GM19372 (cell line): ENCODE data around the gene MOSPD3.

Source experiments
- ATAC-seq: cut with Tn5 transposase; IDR thresholded peaks from one replicate; pipeline ENCODE4 v1.9.1; 2021; ENCODE audit warnings: mild to moderate bottlenecking, low read depth, moderate library complexity; ENCODE audit not compliant: unreplicated experiment

The MOSPD3 gene

DNA sequence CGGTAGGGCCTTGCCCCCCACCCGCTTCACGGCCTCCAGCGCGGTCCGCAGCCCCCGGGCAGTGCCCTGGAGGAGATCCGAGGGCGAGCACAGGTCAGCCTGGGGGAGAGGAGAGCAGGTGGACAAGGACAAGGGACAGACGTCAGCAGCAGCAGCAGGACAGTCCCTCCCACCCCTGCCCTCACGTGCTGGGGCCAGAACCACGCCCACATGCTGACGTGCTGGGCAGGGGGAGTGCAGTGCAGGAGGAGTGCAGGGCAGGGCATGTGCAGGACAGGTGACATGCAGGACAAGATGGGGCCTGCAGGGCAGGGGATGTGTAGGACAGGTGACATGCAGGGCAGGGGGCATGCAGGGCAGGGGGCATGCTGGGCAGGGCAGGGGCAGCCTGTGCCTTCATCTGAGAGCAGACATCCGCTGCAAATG lies 37.1 kb upstream of the MOSPD3 start:
- ATAC-seq: no peak

- ATAC-seq: no peak
Measured at GRCh38 chr7:100575746-100576383, 36.5 kb upstream of the MOSPD3 start.

GRCh38 chr7:100576384-100576993 lies 35.9 kb upstream of the MOSPD3 start:
- ATAC-seq: no peak

DNA sequence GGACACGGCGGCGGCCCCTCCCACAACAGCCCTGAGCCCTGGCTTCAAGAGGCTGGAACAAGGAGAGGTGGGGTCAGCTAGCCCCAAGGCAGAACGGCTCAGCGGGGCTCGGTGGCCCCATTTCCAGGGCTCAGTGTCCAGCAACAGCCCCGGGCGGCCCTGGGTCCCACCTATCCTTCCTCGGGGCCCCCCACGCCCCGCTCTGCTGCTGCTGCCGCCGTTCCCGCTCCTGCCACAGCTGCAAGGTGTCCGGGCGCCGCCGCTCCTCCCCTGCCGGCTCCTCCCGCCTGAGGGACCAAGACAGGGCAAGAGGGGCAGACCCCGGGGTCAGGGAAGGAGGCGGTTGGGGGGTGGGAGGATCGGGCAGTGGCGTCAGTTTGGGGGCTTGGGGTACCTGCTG lies 35.2 kb upstream of the MOSPD3 start:
- no peak for ATAC-seq

DNA sequence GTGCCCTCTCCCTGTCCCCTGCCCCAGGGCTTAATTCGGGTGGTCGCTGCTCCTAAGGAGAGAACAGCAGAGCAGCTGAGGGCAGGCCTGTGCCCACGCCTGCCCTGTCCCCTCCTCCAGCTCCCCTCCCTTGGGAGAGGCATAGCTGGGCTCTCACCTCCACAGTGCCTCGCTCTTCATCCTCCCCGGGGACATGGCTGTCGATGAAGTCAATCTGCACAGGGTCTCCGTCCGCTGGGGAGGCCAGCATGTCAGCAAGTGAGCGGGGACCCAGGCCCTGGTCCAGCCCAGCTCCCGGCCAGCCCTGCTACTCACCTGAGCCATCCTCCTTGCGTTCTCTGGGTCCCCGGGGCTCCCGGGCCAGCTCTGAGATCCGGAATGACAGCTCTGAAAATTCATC lies 34.8 kb upstream of the MOSPD3 start:
- no peak for ATAC-seq

GRCh38 chr7:100578246-100579183 lies 33.8 kb upstream of the MOSPD3 start:
- ATAC-seq: no peak

GRCh38 chr7:100580466-100581283 lies 31.7 kb upstream of the MOSPD3 start:
- ATAC-seq: no peak

DNA sequence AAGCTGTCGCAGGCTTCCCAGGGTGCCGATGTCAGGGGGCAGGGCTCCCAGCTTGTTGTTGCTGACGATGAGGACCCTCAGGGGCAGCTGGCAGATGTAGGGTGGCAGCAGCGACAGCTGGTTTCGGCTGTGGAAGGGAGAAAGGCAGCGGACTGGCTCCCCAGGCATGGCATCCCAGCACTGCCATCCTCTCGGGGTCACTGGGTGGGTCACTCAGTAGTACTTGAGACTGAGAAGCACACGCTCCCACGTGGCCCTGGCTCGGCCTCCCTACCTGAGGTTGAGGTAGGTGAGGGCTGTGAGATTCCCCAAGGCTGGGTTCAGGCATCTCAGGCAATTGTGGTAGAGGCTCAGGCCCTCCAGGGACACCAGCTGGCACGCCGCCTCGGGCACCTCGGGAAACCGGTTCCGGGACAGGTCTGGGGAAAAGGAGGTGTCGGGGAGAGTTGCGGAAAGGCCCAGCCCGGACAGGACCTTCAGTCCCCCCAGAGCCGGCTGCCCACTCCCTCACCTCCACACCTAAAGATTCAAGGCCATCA lies 30.2 kb upstream of the MOSPD3 start:
- ATAC-seq: no peak

DNA sequence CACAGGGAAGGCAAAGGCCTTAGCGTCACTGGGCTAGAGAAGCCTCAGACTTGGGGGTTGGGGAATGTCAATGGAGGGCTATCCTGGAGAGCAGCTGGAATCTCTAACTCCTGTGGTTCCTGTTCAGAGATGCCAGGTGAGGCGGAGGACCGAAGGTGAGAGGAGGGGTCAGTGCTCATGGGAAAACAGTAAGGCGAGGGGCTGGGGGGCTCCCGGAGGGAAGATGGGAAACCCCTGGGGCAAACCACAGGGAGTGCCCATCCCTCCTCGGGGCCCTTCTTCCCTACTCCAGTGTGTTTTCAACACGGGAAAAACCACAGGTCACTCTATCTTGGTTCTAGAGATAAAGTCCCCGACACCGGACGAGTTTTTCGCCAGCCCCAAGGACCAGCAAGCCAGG lies 29.7 kb upstream of the MOSPD3 start:
- no peak for ATAC-seq

- no peak for ATAC-seq
Measured at GRCh38 chr7:100583132-100584053, 28.9 kb upstream of the MOSPD3 start.

DNA sequence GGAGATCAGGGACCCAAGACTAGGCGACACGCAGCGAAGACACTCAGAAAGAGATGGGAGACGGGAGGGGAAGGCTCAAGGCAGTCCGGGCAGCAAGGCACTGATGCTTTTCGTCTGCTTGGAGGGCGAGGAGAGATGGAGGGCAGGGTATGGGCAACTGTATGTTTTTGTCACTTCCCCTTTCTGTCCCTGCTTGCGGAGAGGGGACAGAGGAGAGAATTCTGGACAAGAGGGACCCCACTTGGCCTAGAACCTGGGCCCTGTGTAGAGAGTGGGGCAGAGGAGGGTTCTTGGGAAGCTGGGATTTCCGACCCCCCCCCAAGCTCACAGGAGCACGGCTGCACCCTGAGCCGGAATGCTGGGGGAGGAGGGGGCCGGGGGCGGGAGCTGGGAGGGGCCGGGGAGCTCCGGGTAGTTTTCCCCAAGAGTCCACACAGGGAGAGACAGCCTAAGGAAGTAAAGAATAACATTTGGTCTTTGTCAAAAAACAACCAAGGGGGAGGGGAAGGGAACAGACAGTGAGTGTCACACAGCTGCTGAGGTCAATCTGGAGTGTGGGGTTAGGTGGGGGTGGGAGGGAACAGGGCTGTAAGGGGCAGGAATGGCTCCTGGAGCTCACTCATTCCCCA lies 28.2 kb upstream of the MOSPD3 start:
- no peak for ATAC-seq

DNA sequence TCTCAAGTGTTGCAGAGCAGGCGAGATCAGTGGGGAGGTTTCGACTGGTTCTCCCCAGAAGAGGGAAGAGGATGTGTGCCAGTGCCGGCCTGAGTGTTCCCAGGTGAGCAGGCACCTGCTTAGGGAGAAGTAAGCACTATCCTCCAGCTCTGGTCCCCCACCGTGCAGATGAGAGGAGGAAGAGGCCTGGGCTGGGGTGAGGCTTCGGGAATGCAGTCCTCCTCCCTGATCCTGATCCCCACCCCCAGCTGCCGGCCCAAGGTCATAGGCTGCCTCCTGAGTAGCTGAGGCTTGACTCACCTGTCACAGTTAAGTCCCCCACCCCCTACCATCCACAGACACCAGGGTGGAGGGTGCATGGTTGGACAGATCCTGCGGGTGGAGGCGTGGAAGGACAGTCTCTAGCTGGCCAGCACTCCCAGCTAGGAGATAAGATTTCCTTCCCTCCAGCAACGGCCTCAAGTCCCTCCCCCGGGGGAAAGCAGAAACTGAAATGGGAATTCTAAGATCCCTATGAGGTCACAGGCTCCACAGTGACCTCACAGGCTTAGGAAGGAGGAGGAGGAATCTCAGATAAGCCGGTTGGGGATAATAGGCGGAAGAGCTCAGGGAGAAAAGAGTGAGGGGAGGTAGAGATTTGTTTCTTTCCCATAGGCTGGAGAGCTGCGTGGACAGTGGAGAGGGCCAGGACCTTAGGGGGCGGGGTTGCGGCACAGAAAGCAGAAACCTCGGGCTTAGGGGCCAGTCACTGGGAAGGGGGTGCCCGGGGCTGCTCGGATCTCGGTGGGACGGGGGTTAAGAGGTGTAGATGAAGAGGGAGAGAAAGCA lies 27.4 kb upstream of the MOSPD3 start:
- no peak for ATAC-seq

GRCh38 chr7:100585511-100586265 lies 26.7 kb upstream of the MOSPD3 start, which contains the start of gene LRCH4:
Gene LRCH4, minus strand, starts transcription at chr7:100586129. Its CDS starts 29 bp downstream, at chr7:100586100.
- ATAC-seq: peak; percentile 21

GRCh38 chr7:100586266-100587025 lies 25.9 kb upstream of the MOSPD3 start, which contains the start of gene FBXO24:
Gene FBXO24, plus strand, starts transcription at chr7:100586328. Its CDS starts 298 bp downstream, at chr7:100586626.
- ATAC-seq: peak; percentile 84

DNA sequence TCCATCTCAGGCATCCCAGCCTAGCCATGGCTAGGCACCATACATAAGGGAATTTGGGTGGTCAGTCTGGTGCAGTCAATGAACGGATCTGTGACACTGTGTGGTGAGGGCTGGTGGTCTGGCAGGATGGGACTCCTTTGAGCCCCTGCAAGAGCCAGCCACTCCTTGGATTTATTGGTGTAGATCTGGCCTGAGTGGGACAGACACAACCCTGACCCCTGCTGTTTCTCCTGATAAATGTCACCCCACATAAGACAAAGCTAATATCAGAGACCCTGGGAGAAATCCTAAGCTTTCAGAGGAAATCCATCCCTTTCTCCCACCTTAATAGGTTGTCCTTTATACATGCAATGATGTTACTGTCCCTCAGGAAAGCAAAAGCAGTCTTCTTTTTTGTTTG lies 23.9 kb upstream of the MOSPD3 start:
- no peak for ATAC-seq

- no peak for ATAC-seq
Measured at GRCh38 chr7:100589341-100589947, 22.9 kb upstream of the MOSPD3 start.
